HFF-Myc (cell line): ENCODE measurements around the gene APC2.

Experiments used
- DNase-seq: peaks from one replicate; pipeline ENCODE4 v3.0.0-alpha.2; 2011; ENCODE audit warnings: low read depth; ENCODE audit errors: extremely low read depth
- H3K4me3 ChIP-seq: replicated peaks from 2 replicates; pipeline ENCODE4 v1.5.1; 2011; ENCODE audit warnings: low read depth, mild to moderate bottlenecking, control low read depth, low read length
- TF ChIP-seq, protein P1 (sequence below): IDR thresholded peaks from 2 replicates; pipeline ENCODE4 v1.5.1; 2012; ENCODE audit warnings: mild to moderate bottlenecking, low read depth, low read length, control low read depth; ENCODE audit errors: missing control alignments

APC2 gene

DNA sequence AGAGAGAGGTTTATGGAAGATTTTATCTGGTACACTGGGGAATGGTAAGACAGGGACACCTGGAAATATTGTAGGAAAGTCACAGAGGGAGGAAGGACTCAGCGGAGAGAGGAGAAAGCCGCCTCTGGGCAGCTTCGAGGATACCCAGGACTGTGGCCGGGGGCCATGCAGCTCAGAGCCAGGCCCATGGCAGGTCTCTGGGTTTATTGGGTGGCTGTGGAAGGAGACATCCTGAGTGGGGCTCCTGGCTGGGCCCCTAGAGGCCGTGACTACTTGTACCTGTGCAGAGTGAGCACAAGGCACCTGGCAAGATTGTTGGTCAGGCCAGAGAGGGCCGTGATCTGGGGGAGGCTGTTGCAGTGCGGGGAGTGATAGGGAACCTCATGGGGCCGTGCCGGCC, 39.1 kb upstream of the APC2 start:
- TF ChIP-seq, protein P1, sequence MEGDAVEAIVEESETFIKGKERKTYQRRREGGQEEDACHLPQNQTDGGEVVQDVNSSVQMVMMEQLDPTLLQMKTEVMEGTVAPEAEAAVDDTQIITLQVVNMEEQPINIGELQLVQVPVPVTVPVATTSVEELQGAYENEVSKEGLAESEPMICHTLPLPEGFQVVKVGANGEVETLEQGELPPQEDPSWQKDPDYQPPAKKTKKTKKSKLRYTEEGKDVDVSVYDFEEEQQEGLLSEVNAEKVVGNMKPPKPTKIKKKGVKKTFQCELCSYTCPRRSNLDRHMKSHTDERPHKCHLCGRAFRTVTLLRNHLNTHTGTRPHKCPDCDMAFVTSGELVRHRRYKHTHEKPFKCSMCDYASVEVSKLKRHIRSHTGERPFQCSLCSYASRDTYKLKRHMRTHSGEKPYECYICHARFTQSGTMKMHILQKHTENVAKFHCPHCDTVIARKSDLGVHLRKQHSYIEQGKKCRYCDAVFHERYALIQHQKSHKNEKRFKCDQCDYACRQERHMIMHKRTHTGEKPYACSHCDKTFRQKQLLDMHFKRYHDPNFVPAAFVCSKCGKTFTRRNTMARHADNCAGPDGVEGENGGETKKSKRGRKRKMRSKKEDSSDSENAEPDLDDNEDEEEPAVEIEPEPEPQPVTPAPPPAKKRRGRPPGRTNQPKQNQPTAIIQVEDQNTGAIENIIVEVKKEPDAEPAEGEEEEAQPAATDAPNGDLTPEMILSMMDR, result no peak
- no peak for DNase-seq

GRCh38 chr19:1411255-1412191, 38.4 kb upstream of the APC2 start:
- TF ChIP-seq, protein P1, result no peak
- peak overlapping the region; percentile 70 for H3K4me3 ChIP-seq
- DNase-seq, result no peak

More for the DNA sequence above, 39.1 kb upstream of the APC2 start:
- H3K4me3 ChIP-seq, result peak overlapping the region; percentile 70

- DNase-seq, result no peak
- H3K4me3 ChIP-seq, result no peak overlapping the region
- TF ChIP-seq, protein P1, result no peak
Observed at GRCh38 chr19:1412323-1412923, 37.5 kb upstream of the APC2 start.

DNA sequence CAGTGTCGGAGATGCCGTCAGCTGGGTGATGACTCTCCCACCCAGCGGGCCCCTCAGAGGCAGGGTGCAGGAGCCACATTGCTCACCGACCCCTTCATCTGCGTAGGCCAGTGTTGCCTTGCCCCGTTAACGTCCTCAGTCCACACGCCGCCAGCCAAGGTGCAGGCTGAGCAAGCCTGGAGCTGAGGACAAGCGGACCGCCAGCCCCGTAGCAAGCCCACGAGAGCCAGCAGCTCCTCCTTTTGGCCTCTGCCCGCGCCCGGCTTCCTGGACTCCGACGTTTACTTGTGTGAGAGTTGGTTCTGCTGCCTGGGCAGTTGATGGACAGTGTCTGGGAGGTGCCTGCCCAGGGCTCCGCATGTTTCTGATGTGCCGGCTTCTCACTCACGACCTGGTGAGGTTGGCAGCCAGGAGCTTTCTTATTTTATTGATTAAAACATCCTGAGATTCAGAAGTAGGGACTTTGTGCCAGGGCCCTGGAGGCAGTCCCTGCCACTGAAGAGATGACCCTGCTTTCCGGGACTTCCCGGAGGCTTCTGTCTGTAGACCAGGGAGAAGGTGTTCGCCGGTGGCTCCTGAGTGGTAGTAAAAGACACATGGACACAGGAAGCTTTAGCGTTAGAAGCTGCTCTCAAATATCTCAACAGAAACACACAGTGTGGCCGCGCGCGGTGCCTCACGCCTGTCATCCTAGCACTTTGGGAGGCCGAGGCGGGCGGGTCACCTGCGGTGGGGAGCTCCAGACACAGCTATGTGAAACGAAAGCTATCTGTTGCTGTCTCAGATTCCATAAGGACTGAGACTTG, 36.7 kb upstream of the APC2 start:
- DNase-seq, result no peak
- no peak overlapping the region for H3K4me3 ChIP-seq
- TF ChIP-seq, protein P1, result no peak

- H3K4me3 ChIP-seq, result peak overlapping the region; percentile 17; the same call in 1 of the 2 replicates
- no peak for DNase-seq
- TF ChIP-seq, protein P1, result no peak
Observed at GRCh38 chr19:1416014-1416841, 33.7 kb upstream of the APC2 start.

GRCh38 chr19:1417145-1417544, 32.8 kb upstream of the APC2 start:
- TF ChIP-seq, protein P1, result no peak
- no peak overlapping the region for H3K4me3 ChIP-seq
- DNase-seq, result no peak
